NCI-H748 treated with DMSO at 0.1 percent for 48 hours (cell line): ENCODE measurements around the gene PARP4.
"Not testable (repeated sequence)": the region's sequence is repeated elsewhere in the genome, so short reads cannot be mapped to it uniquely, and the experiment has no call there.

Source experiments
- DNase-seq: peaks from one replicate; lab custom pipeline; 2025; lab: John Stamatoyannopoulos, UW

Gene PARP4

GRCh38 chr13:24444851-24445250 is 67.7 kb downstream of the PARP4 start:
- DNase-seq, result not testable (repeated sequence)

- DNase-seq, result no peak
Observed at GRCh38 chr13:24443366-24443765, 69.2 kb downstream of the PARP4 start.

DNA sequence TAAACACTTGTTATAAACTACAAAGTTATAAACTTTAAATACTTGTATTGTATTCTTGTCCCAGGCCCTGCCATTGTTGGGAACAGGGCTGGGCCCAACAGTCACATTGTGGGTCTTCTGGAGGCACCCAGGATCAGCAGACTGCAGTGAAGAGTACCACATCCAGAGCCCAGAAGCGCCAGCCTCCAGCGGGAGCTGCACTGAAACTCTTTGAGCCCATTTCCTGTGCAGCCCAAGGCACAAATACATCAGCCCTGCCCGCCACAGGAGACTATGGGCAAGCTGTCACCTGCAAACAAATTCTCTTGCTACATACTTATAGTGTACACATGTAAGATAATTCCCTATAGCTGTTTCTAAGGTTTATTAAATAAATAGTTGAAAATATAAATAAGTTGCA is 86.5 kb downstream of the PARP4 start:
- DNase-seq, result not testable (repeated sequence)

DNA sequence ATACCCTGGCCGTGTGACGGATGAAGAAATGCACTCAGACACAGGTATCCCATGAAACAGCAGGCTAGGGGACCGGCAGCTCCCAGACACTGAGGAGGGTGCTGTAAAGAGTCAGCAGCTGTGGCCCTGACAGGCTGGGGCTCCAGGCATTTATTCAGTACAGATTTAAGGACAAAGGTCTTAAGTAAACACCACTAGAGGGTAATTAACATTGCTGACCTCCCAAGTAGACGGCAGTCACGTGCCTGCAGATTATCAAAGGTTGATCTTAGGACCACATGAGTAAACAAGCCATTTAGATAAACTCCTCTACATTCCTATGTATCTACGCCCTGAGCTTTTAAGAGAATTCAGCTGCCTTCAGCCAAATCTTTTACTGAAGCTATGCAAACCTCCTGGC is 92.9 kb downstream of the PARP4 start:
- DNase-seq, result not testable (repeated sequence)

DNA sequence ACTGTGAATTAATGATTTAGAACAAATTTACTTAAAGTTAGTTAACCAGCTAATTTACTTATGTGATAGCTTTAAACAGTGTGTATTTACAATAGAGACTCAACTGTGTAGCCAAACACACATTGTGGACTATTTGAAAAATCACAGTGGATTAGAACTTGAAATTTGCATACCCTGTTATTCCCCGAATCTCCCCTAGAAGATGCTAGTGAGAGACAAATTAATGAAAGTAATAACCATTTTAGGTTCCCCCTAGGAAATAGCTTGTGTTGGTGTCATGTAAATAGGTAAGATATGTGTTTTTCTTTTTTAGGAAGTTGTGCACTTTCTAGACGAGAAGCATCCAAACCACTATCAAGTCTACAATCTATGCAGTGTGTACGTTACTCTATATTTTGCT is 104.7 kb downstream of the PARP4 start:
- DNase-seq, result no peak

DNA sequence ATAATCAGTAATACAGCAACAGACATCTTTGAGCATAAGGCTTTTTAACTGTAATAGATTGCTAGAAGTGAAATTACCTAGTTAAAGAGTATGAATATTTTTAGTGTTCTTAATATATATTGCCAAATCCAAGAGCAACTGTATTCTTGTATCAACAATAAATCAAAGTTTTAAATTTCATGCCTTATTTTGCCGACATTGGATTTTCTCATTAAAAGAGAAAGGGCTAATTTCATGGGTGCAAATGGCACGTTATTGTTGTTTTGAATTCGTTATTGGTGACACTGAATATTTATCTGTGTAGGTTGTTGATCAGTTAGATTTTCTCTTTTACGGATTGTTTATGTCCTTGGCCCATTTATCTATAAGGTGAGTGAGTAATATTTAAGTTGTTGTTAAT is 106.1 kb downstream of the PARP4 start:
- no peak for DNase-seq

DNA sequence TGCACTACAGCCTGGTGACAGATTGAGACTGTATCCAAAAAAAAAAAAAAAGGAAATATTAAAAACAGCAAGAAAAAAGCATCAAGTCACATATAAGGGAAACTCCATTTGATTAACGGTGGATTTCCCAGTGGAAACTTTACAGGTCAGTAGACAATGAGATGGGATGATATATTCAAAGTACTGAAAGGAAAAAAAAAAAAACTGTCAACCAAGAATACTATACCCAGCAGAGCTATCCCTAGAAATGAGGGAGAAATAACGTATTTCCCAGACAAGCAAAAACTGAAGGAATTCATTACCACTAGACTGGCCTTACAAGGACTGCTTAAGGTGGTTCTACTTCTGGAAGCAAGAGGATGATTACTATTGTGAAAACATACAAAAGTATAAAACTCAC is 115.8 kb downstream of the PARP4 start:
- DNase-seq, result no peak

DNA sequence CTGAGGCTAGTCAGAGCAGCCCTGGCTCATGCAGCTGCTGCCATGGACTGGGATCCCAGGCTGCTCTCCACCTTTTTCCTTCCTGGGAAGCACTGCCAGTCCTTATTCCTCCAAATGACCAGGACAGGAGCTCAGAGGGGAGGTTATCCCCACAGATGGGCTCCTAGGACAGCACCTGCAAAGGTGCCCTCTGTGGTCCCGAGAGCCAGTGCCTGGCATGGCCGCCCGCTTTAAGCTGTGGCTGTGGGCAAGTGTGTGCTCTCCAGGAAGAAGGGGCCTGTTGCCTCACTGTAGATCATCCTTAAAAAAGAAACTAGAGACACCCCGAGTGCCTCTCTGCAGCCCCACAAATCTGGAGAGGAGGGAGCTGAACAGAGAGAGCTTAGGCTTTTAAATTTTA is 119.6 kb downstream of the PARP4 start:
- DNase-seq, result no peak

GRCh38 chr13:24391771-24392683 is 120.6 kb downstream of the PARP4 start:
- DNase-seq, result not testable (repeated sequence)

DNA sequence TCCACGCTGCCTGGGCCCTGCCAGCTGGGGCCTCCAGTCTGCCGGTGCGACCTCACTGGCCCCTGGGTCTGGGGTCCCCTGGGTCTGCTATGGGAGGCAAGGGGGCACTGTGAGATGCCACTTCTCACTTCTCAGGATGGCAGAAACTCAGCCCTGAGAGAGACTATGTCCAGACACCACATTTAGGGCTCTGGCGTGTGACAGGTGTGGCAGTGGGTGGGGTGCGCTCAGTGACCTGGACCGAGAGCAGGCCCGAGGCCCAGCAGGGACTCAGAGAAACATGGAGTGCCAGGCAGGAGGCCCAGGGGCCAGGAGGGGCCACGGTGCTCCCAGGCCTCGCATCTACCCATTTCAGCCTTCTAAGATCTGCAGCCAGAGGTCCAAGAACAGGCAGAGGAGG is 121.8 kb downstream of the PARP4 start:
- not testable (repeated sequence) for DNase-seq

DNA sequence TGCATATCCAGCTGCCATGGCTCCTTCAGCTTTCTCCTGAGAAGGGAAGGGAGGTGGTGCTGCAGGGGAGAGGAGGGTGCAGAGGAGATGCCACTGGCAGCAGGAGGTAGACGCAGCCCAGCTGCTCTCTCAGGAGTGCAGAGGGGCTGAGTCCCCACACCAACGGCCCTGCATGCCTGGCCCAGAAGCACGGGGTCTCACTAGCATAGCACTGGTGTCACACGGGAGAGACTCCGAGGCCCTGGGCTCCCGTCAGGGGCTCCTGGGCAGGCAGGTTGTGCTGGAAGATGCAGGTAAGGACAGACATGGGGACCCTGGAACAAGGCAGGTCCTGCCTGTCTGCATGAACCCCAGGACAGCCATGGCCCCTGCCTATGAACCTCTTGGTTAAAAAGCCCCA is 123.1 kb downstream of the PARP4 start:
- no peak for DNase-seq

GRCh38 chr13:24388743-24389142 is 123.8 kb downstream of the PARP4 start:
- not testable (repeated sequence) for DNase-seq

- DNase-seq, result no peak
Observed at GRCh38 chr13:24386816-24387708, 125.5 kb downstream of the PARP4 start.

DNA sequence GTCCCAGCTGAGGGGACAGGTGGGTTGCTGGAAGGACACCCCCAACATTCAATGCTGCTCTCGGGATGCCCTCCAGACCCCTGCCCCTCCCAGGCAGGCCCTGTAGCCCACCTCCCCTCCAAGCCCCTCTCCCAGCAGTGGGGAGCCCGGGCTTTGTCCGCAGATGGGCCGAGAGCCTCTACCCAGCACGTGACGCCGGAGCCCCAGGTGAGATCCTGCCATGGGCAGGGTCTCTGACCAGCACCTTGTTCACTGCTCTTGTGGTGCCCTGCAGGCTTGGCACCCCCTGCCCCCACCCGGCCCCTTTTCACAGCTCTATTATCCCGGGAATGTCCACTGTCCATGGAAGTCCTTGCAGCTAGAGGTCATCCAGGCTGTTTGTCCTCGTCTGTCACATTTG is 126.7 kb downstream of the PARP4 start:
- DNase-seq, result no peak

GRCh38 chr13:24384946-24385345 is 127.6 kb downstream of the PARP4 start:
- DNase-seq, result not testable (repeated sequence)

DNA sequence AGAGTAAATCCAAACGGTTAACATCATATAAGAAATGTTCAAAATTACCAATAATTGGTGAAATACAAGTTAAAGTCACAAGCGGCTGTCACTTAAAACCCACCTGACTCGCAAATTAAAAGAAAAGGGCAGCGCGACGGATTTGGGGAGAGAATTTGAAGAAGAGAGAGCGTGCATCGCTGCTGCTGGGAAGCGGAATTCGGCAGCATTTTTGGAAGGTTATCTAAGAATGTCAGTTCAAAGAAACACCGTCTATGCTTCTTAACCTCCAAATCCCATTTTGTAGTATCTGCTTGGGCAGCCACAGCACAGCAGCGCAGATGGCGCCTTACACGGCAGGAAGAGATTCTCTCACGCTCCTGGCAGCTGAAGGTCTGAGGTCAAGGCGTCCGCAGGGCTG is 128.5 kb downstream of the PARP4 start:
- not testable (repeated sequence) for DNase-seq

DNA sequence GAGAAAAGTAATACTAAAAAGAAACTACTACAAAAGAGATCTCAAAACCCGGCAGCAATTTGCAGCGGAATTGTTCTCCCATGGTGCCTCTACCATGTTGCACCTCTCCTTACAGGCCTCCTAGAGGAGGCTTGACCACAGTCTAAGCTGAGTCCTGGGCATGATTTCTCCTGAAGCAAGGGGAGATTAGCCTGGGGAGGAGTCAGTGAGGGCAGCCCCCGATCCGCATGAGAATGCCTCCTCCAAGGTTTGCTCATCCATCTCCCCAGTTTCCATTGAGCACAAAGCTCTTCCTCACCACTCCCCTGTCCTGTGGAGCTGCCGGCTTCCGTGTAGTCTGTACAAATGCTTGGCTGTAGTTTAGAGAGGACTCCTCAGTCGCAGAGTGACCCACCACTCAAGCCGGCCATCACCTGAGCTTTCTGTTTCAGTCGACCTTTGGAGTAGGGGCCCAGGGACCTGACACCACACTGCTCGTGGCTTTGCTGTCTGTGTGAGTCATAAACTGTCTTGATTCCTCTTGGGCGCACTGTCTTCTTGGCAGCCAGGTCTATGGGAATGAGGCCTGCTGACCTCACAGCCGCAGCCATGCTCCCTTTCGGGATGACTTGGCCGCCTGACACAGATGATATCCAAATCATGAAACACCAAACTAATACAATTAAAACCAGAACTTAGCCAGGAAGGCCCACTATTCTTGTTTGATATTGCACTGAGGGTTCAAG is 130.9 kb downstream of the PARP4 start:
- DNase-seq, result no peak

GRCh38 chr13:24380881-24381280 is 131.7 kb downstream of the PARP4 start:
- DNase-seq, result not testable (repeated sequence)

DNA sequence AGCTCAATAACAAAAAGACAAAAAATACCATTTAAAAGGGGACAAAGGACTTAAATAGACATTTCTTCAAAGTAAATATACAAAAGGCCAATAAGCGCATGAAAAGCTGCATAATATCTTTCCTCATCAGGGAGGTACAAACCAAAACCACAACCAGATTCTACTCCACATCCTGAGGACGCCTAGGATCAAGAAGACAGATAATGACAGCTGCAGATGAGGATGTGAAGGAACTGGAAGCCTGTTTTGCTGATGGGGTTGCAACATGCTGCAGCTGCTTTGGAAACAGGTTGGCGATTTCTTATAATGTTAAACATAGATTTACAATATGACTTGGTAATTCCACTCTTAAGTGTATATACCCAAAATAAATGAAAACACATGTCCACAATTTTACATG is 132.4 kb downstream of the PARP4 start:
- not testable (repeated sequence) for DNase-seq

DNA sequence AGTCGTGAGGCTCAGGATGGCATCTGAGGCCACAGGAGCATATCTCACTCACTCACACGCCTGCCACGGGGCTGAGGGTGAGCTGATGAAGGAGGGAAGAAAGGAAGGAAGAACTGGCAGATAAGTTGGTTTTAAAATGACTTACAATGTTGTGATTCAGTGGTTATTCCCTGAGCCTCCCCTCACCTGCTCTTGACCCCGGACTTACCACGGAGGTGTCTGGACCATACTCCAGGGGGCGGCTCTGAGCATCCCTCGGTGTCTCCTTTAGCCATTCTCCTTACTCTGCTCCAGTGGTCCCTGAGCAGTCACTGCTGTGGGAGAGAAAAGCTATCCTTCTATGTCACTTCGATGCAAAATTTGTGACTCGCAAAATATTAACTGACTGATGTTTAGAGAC is 141.3 kb downstream of the PARP4 start:
- DNase-seq, result not testable (repeated sequence)
